ENCODE data around the gene CNNM3. TPM values are rescaled to one million over a fixed set of nuclear protein-coding genes. Genes with fewer than 3 reads are reported as not detected.

The CNNM3 gene
- total RNA-seq, 2 donors from 2014 or later: 29.7 to 29.8 TPM

GRCh38 chr2:96842600-96842999, 26.5 kb downstream of the CNNM3 start:
- no peak overlapping the region for H3K4me3 ChIP-seq
- TF ChIP-seq CTCF (IDR thresholded peaks at IDR 0.05) (no peak), POLR2AphosphoS5 (IDR thresholded peaks at IDR 0.05) (no peak), POLR2A (IDR thresholded peaks at IDR 0.05) (no peak)
- intact Hi-C loops (cut with DNase I): no loop called here
- DNase-seq (ENCODE audit: low spot score): no peak
- no peaks in the 10 kb centered on the region for H3K9me3 ChIP-seq
- no peak overlapping the region for H3K27ac ChIP-seq
- no peaks in the 10 kb centered on the region for H3K4me1 ChIP-seq (replicated peaks)
- WGBS: 69% methylated on average over 7 of the region's 7 CpGs
- no peaks in the 10 kb centered on the region for H3K36me3 ChIP-seq
- no peaks in the 10 kb centered on the region for H3K27me3 ChIP-seq (replicated peaks; ENCODE audit: insufficient read depth)

GRCh38 chr2:96843538-96844268, 27.6 kb downstream of the CNNM3 start, which contains the start of gene ANKRD23:
TSS of gene ANKRD23 (minus strand) at chr2:96844021. CDS start at chr2:96843992, 29 bp downstream.
- no peak within 1 kb of the TSS for H3K4me3 ChIP-seq
- intact Hi-C loops (cut with DNase I): no loop called here
- 95% methylated on average over 14 of the region's 14 CpGs for WGBS
- H3K4me1 ChIP-seq (replicated peaks): no peaks in the 10 kb centered on the region
- no peak for DNase-seq (ENCODE audit: low spot score)
- TF ChIP-seq CTCF (IDR thresholded peaks at IDR 0.05) (no peak), POLR2A (IDR thresholded peaks at IDR 0.05) (no peak), POLR2AphosphoS5 (IDR thresholded peaks at IDR 0.05) (no peak)
- H3K9me3 ChIP-seq: no peaks in the 10 kb centered on the region
- no peaks in the 10 kb centered on the region for H3K27me3 ChIP-seq (replicated peaks; ENCODE audit: insufficient read depth)
- no peaks in the 10 kb centered on the region for H3K36me3 ChIP-seq
- no peak within 1 kb of the TSS for H3K27ac ChIP-seq

GRCh38 chr2:96844405-96844808, 28.3 kb downstream of the CNNM3 start:
- Histone ChIP-seq H3K27ac (no peak overlapping the region), H3K27me3 (replicated peaks; ENCODE audit: insufficient read depth) (no peaks in the 10 kb centered on the region), H3K4me1 (replicated peaks) (no peaks in the 10 kb centered on the region), H3K9me3 (no peaks in the 10 kb centered on the region), H3K4me3 (no peak overlapping the region), H3K36me3 (no peaks in the 10 kb centered on the region)
- intact Hi-C loops (cut with DNase I): no loop called here
- no peak for DNase-seq (ENCODE audit: low spot score)
- whole genome bisulfite sequencing: 75% methylated on average over 12 of the region's 17 CpGs
- TF ChIP-seq POLR2A (IDR thresholded peaks at IDR 0.05) (no peak), CTCF (IDR thresholded peaks at IDR 0.05) (no peak), POLR2AphosphoS5 (IDR thresholded peaks at IDR 0.05) (no peak)

GRCh38 chr2:96846825-96847224, 30.8 kb downstream of the CNNM3 start:
- 90% methylated on average over 5 of the region's 5 CpGs for WGBS

More at GRCh38 chr2:96846825-96847224, 30.8 kb downstream of the CNNM3 start:
- intact Hi-C loops (cut with DNase I): no loop called here
- no peak overlapping the region for H3K27ac ChIP-seq
- H3K4me3 ChIP-seq: no peak overlapping the region
- DNase-seq (ENCODE audit: low spot score): no peak
- no peaks in the 10 kb centered on the region for H3K9me3 ChIP-seq
- TF ChIP-seq POLR2AphosphoS5 (IDR thresholded peaks at IDR 0.05) (no peak), CTCF (IDR thresholded peaks at IDR 0.05) (no peak), POLR2A (IDR thresholded peaks at IDR 0.05) (no peak)
- H3K36me3 ChIP-seq: peaks cover 0 to 3% of the 10 kb centered on the region in 2 donors
- no peaks in the 10 kb centered on the region for H3K4me1 ChIP-seq (replicated peaks)
- H3K27me3 ChIP-seq (replicated peaks; ENCODE audit: insufficient read depth): no peaks in the 10 kb centered on the region

Measured in prostate gland (tissue), 2 donors.